Activated CD4-positive, CD25-positive, alpha-beta regulatory T cell treated with anti-CD3 and anti-CD28 coated beads, Interleukin-2, amount 50 U/mL, for 24 hours (primary cell): Measurements from ENCODE around the gene SHANK2.

Experiments
- ATAC-seq, 2 donors: fragments of 150-1000 bp; cut with Tn5 transposase; one replicate each; pipeline ENCODE4 v1.10.0; 2021; ENCODE audit warnings: mild to moderate bottlenecking in 1 of 2, moderate library complexity in 1 of 2

Gene SHANK2

DNA sequence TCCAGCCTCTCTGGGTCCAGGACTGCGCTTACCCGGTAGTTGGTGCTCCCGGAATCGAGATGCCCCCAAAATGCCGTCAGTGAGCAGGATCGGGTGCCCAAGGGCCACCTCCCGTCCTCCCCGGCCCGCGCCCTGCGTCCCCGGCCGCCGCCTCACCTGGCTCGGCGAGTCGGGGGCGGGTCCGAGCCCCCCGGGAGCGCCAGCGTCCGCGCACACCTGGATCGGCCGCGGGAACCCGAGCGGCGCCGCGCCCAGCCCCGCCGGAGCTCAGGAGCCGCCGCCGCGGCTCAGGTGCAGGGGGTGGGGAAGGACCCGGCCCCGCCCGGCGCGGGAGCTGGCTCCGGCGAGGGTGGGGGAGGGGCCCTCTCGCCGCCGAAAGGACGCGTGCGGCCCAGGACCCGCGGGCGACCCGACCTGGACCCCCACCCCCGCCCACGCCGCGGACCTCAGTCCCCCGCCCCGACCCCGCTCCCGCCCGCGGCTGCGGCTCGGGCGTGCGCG lies at the start of gene SHANK2:
Gene SHANK2, minus strand, starts transcription at position 309 of the 501 bp plus-strand sequence. CDS start 105,251 bp downstream, outside the sequence.
- ATAC-seq, result no peak

DNA sequence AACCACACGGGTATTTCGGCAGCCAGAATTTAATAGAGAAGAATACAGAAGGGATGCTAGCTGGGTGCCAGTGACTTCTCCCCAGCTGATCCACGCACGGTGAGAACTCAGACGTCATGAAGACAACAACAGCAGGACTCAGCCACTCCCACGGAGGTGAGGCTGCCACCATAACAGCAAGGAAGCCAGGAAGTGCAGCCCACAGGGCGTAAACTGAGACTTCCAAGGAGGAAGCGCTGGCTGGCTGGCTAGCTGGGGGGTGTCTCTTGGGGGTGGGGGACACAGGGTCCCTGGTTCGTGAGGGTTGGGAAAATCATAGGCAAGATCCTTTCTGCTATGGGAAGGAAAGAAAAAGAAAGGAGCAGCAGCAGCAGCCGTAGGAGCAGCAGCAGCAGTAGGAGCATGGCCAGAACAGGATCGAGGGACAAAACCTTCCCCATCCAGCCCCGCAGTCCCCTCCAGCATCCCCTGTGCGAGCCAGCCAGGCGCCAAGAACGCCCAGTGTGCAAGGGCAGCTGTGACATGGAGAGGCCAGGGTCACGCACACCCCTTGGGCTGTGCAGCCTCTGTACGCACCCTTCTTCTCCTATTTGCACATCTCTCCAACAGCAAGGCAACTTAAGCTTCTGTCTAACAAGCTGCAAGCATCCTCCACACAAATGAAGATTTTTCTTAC lies 49.6 kb upstream of the SHANK2 start:
- no peak for ATAC-seq

DNA sequence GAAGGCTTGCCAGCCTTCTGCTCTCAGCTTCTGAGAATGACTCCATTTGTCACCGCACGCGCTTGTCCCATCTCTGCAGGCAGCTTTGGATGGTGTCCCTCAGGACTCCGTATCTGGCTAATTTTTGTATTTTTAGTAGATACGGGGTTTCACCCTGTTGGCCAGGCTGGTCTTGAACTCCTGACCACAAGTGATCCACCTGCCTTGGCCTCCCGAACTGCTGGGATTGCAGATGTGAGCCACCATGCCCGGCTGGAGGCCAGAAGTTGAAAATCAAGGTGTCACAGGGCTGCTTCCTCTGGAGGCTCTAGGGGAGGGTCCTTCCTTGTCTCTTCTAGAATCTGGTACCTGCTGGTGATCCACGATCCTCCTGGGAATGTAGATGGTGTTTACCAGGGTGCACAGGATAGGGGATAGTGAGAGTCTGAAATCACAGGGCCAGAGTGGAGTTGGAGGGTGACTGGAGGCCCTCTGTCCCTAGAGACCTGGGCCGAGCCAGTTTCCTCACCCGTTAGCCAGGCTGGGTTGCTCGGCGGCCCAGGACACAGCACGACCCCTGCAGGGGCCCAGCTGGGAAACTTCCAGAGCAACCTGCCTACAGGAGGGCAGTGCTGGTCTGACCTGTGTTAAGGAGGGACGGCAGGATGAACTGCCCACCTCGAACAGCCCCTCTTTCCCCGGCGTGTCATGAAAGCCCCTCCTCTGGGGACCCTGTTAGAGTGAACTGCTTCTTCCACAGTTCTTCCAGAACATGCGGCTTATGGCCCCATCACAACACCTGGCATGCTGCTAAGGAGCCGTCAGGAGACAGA lies 48.9 kb upstream of the SHANK2 start:
- ATAC-seq, result no peak

DNA sequence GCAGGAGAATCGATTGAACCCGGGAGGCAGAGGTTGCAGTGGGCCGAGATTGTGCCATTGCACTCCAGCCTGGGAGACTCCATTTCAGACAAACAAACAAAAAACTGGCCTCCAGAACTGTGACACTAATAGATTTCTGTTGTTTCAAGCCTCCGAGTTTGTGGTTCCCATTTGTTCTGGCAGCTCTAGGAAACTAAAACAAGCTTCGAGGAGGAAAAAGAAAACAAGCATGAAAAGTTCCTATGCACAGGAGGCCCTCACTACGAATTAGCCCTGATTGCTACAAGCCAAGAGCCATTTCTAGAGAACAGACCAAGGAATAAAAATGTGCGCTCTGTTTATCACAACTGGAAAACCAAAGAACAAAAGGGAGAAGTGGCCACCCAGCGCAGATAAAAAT lies 47.8 kb upstream of the SHANK2 start:
- ATAC-seq, result no peak

DNA sequence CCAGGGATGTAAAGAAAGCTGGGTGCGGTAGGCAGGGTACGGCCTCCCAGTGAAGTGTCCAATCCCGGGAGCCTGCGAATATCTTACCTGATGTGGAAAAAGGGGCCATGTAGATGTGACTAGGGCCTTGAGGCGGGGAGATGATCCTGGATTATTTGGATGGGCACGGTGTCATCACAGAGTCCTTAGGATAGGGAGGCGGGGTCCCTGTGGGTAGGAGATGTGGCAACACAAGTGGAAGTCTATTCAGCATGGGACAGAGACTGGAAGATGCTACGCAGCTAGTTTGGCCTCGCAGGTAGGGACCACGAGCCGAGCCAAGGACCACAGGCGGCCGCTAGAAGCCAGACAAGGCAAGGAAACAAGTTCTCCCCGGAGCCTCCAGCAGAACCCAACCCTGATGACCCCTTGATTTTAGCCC lies 46.4 kb upstream of the SHANK2 start:
- ATAC-seq, result no peak

DNA sequence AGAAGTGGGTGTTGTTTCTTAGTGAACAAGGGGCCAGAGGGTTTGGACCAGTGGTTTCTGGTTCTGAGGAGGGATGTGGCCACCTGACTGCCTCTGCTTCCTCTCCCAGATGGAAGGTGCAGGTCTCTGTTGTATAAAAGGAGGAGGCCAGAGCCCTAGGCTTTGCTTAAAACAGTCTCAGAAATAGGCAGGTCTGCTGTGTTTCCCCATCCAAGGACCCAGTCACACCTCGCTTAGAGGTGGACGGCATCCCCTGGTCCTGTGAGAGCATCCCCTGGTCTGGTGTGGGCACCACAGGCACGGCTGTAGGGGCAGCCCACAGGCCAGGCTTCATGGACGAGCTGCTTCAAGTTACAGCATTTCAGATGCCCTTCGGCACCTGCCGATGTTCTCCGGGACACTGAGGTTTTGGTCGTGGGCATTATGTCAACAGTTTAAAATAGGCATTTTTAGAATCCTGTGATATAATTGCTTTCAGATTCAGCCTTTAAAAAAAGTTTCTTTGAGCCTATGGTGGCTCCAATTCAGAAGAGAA lies 45.7 kb upstream of the SHANK2 start:
- ATAC-seq, result no peak

DNA sequence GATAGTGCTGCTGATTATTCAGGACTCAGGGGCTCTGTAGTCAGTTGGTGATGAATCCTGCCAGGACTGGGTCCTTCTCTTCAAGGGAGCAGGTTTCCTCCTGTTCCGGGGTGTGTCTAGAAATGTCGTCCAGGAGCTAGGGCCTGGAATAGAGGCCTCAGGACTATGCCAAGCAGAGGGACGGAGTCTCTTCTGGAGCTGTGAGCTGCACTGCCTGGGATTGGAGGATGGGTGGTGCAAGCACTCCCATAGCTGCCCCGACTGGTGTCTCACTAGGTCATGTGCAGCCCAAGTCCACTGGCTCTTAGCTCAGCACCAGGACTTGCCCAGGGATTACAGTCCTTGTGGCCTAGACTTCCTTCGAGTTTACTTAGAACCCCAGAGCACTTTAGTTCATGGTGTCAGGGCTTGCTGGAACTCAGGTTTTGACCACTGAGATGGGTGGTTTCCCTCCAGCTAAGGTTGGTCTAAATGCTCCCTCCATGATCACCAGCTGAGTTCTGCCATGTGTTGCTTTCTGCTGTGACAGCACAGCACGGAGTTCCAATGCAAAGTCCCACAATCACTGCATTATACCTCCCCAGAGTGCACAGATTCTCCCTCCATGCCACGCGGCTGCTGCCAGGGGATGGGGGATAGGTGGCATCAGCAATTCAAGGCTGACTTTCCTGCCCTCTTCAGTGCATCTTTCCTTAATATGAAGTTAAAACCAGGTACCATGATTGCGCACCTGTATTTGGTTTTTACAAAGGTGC lies 42.6 kb upstream of the SHANK2 start:
- ATAC-seq, result no peak

DNA sequence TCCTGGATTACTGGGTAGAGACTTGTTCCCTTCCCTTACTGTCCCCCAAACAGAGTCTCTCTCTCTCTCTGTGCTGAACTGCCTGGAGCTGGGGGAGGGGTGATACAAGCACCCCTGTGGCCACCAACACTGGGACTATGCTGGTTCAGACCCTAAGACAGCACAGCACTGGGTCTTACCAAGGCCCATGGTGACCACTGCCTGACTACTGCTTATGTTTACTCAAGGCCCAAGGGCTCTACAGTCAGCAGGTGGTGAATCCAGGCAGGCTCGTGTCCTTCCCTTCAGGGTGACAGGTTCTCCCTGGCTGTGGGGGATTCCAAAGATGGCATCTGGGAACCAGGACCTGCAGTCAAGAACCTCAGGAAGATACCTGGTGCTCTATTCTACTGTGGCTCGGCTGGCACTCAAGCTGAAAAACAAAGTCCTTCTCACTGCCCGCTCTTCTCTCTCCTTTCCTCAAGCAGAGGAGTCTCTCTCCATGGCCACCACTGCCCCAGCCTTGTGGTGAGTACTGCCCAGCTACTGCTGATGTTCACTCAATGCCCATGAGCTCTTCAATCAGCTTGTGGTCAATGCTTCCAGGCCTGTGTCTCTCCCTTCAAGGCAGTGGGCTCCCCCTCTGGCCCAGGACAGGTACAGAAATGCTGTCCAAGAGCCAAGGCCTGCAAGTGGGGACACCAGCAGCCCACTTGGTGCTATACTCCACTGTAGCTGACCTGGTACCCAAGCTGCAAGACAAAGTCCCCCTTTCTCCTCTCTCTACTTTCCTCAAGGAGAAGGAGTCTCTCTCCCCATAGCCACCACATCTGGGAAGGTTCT lies 41.8 kb upstream of the SHANK2 start:
- no peak for ATAC-seq

DNA sequence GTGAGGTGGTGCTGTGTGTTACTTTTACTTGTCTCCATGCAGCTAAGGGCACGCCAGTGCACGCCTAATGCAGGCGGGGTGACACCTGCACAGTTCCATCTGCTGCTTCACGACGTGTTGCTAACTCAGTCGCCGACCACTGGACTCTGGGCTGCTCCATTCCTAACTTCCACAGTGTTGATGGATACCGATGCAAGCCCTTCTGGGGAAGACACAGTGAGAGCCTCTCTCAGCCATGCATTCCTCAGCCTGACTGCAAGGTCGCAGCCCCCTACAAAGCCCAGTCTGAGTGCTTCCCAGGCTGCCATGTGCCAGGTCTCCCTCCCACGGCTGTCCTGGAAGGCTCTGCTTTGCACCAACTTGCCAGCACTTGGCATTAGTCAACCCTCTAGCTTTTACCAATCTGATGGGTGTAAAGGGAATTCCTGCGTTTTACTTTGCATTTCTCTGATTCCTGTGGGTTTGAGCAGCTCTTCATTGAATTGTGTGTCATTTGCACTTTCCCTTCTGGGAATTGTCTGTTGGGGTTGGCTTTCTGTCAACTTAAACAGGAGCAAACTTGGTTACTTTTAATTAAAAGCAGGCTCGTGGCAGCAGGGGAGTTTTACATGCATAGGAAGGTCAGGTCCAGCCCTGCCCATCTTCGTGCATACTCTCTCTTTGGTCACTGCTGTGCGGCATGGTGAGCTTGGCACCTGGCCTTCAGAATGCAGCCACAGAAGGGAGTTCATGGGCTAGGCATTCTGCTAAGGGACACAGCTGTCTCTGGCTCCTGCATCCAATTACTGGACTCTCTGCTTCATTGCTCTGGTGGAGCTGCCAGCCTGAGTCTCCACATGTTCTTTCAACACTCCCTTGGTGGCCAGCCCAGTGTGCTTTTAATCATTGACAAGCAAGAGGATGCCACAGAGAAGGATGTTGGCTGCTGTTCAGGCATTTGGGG lies 34.6 kb upstream of the SHANK2 start:
- no peak for ATAC-seq

DNA sequence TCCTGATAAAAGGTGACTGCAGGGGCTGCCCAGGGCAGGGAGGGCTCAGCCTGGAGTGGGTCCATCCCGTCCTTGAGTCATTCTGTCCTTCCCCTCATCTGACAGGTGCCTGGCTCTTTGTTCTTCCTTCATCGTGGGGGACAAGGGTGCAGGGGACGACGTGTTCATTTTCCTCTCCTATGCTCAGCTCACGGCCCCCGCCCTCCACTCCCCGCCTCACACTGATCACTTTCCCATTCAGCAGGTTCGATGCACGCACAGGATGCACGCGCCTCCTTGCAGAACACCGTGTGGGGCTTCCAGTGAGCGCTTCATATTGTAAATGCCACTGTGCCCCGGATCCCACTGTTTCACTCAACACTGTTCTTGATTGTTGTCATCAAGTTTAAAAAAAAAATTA lies 32.7 kb upstream of the SHANK2 start:
- no peak for ATAC-seq

DNA sequence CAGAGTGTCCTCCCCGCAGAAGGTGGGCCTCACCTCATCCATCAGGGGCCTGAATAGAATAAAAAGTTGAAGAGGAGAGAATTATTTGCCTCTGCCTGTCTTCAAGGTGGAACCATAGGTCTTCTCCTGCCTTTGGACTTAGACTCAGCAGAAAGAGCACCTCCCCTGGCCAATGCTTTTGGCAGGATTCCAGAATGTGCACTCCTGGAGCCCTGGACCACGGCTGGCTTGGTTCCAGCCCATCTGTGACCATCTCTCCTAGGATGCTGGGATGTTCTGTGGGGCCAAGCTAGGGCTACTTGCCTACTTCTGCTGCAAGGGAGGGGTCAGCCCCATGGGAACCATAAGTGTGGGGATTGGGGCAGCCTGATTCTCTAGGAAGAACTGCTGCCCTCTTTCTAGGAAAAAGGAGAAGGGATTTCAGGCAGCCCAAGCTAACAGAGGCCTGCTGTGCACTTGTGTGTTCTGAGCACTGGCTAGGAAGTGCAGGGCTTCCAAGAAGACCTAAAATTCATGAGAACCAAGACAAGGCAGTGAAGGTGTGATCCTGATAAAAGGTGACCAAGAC lies 32.2 kb upstream of the SHANK2 start:
- no peak for ATAC-seq

DNA sequence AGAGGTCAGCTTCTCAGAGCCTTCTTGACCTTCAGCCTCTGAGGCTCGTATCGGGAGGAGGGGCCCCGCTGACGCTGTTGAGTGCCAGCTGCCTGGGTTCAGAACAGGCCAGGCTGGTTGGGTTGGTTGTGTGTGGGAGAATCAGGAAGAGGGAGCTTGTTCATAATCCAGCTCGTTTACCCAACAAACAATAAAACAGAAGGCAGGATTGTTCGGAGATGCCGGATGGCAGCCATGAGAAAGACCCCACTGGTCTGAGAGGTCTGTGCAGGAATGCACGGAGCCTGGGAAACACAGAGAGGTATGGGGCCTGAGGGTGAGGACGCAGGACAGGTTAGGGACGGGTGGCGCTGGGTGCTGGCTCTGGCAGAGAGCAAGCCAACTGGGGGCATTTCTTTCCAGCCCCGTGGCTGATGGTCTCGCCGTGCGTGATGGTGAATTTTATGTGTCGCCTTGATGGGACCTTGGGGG lies 31.6 kb upstream of the SHANK2 start:
- ATAC-seq, result no peak

DNA sequence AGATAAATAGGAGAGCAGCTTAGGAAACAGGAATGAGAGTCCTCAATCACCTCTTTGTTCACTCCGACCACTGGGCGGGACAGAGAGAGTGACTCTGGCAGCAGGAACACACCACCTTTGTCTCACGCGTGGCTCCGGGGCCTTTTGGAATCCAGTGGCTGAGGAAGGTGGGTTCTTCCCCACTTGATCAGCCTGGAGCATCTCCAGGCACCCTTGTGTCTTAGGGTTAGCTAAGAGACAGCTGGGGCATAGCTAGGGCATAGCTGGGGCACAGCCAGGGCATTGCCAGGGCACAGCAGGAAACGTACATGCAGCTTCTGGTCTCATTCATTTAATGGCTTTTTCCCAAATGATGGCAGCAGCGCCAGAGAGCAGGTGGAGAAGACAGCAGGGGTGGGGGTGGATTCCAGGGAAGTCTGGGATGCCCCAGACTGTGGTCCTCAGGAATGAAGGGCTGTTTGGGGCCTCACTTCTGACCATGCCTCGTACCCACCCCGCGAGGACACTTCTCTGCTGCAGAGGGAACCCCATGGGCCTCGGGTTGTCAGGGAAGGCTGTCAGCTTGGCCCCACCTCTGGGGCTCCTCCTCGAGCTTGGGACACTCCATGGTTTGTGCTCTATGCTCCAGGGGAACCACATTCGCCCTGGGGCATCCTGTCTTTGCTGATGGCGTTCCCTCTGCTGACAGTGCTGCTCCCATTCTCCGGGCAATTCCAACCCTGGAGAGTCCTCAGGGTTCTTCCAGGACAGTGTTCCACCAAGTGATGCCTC lies 30.4 kb upstream of the SHANK2 start:
- no peak for ATAC-seq

DNA sequence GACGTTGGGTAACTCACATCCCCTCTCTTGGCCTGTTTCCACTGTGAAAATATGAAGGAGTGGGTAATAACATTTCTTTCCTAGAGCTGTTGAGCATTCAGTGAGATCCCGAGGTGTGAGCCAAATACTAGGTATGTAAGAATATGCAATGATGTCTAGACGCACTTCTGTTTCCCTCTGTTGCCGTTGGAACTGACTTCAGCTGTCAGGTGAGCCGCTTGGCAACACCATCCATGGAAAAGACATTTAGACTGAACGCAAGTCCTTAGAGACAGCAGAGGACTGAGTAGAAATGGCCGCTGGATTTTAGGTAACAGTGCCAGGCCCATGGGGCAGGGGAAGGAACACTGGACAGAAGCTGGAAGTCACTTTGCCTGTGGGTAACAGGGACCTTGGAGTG lies 29.5 kb upstream of the SHANK2 start:
- ATAC-seq, result no peak

DNA sequence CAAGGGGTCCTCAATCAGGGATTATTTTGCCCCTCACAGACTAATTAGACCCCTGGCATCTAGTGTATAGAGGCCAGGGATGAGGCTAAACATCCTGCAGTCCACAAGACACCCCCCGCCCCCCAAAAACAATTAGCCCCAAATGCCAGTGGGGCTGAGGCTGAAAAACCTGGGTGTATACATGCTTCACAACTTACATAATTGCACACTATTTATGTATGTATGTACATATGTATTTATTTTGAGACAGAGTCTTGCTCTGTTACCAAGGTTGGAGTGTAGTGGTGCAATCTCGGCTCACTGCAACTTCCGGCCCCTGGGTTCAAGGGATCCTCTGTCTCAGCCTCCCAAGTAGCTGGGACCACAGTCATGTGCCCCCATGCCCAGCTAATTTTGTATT lies 28.8 kb upstream of the SHANK2 start:
- ATAC-seq, result no peak

DNA sequence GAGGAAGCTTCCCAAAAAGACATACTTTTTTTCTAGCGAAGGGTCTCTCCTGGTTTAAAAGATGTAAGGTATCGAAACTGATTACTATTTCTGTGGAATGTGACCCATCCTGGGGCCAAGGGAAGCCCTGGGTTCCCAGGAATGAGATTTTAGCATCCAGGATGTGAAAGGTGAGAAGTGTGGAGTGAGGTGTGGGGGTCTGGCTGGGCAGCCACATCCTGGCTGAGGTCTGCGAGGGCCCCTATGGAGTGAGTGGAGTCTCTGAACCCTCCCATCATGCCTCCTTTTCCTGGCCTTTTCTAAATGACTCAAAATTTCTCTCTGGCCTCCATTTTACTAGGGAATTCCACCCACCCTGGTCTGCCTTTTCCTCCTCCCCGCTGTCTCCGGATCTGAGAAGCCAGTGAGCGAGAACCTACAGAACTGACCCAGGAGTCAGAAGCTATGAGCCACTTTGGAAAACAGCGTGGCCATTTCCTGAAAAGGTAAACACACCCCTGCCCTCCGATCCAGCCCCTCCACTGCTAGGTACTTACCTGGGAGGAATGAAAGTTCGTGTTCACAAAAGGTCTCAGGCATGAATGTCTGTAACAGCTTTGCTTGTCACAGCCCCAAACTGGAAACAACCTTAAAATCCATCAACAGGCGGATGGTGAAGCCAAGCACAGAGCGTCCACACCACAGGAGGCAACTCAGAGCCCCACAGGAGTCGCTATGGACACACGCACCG lies 27.7 kb upstream of the SHANK2 start:
- no peak for ATAC-seq

DNA sequence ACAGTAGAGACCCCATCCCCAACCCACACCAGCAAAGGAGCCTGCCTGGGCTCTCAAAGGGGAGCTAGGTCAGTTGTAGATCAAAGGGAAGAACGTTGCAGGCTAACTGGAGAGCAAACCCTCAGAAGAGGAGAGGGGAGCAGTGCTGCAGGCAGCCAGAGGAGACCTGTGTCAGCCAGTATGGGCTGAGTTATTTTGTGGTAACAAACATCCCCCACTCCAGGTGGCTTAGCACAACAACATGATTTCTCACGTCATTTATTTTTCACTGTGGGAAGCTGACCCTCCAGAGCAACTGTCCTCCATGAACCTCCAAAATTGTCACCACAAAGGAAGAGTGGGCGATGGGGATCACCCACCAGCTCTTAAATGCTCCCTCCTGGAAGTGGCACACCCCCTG lies 19.8 kb upstream of the SHANK2 start:
- ATAC-seq, result no peak

DNA sequence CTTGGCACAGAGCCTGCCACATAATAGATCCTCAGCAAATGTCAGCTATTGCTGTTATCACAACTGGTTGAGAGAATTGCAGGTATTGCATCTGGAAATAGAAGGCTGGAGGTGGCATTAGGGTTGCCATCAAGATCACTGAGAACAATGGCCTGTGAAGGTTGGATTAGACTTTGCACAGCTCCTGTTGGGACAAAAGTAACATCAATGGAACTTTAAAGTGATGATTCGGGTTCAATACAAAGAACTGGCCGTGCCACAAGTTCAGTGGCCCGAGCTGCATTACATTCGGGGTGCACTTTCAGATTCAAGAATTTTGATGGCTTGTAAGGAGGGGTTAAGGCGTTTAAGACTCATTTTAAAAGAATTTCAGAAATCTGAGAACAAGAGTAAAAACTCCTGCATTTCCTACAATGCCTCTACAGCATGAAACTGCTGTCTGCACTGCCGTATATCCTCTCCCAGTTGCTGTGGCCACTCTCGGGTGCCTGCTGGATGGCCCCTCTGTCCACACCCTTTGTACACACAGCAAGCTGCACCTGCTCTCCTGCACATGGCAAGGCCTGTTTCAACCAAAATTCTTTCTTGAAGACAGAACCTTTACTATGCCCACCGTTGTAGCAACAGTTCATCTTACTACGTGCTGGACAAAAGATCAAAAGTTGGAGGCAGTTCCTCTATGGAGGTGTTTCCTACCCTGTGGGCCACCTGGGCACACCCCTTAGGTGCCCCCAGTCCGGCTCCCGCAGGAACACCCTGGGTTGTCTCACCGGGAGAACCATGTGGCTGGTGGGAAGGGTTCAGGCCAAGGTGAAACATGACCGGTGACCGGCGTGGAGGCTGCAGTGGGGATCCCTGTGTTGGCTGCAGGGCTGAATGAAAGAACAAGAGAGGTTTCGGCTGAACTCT lies 17.5 kb upstream of the SHANK2 start:
- no peak for ATAC-seq
